HG03558 (cell line): ENCODE measurements around the gene ZNF775.

Experiments used
- ATAC-seq: cut with Tn5 transposase; IDR thresholded peaks from one replicate; pipeline ENCODE4 v1.9.1; 2021; ENCODE audit warnings: moderate number of reproducible peaks; ENCODE audit not compliant: unreplicated experiment; ENCODE audit errors: extremely low read depth

ZNF775 gene

DNA sequence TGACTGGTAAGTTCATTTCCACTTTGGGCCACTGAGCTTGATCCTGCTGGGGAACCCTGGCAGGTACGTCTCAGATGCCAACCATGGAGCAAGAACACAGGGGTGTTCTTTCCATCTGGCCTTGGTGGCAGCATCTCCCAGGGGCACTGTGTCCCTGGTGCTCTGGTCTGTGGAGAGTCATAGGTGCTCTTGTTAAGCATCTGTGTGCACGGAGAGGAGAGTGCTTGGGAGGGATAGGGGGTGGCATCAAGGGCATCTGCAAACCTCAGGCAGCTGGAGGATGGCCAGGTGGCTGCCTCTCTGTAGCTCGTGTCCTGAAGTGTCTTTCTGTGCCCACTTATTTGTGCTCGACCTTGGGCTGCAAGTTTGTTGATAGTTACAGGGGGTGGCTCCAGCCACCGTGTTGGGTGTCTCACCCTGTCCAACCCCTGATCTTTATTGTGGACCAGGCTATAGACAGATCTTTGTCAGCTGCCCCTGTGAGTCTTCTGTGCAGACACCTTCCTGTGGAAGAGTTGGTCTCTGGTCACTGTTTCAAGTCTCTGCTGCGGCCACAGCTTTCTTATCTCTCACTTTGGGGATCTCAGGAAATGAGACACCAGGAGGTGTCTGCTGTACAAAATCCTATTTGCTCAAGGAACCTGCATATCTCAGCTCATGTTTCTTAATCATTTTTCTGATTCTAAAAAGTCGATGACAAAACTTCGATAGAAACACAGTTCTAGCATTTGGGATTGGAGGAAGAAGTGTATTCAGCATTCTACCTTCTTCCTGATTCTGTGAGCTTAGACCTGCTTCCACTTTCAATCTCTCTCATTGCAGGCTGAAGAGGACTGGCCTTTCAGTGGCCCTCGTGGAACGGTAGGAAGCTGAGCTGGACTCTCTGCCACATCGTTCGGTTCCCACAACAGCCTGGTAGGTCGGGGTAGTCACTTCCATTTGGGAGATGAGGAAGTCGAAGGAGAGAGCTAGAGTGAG is 54.1 kb downstream of the ZNF775 start:
- no peak for ATAC-seq

GRCh38 chr7:150434240-150434639 is 55.1 kb downstream of the ZNF775 start:
- ATAC-seq = no peak

DNA sequence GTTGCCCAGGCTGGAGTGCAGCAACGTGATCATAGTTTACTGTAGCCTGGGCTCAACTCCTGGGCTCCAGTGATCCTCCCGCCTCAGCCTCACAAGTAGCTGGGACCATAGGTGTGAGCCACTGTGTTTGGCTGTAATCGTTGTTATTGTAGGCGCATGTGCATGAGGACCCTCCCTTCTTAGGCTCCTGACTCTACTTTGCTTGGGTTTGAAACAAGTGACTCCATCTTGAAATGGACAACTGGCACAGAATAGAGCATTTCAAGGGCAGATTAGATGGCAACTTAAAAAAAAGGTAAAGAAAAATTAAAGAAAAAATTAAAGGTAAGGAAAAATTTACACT is 55.9 kb downstream of the ZNF775 start:
- ATAC-seq = no peak

GRCh38 chr7:150435390-150436073 is 56.4 kb downstream of the ZNF775 start:
- peak; percentile 92 for ATAC-seq

GRCh38 chr7:150439967-150440366 is 60.8 kb downstream of the ZNF775 start:
- ATAC-seq = no peak

DNA sequence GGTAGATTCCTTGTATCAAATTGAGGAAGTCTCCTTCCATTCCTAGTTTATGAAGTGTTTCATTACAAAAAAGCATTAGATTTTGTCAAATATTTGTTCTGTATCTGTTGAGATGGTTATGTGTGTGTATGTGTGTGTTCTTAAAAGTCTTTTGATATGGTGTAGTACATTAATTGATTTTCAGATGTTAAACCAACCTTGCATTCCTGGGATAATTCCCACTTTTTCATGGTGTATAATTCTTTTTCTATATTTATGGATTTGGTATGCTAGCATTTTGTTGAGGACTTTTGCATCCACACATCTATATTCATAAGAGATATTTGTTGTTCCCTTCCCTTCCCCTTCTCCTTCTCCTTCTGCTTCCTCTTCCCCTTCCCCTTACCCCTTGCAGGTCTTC is 62.4 kb downstream of the ZNF775 start:
- ATAC-seq = no peak

- no peak for ATAC-seq
Observed at GRCh38 chr7:150442811-150443210, 63.7 kb downstream of the ZNF775 start.

DNA sequence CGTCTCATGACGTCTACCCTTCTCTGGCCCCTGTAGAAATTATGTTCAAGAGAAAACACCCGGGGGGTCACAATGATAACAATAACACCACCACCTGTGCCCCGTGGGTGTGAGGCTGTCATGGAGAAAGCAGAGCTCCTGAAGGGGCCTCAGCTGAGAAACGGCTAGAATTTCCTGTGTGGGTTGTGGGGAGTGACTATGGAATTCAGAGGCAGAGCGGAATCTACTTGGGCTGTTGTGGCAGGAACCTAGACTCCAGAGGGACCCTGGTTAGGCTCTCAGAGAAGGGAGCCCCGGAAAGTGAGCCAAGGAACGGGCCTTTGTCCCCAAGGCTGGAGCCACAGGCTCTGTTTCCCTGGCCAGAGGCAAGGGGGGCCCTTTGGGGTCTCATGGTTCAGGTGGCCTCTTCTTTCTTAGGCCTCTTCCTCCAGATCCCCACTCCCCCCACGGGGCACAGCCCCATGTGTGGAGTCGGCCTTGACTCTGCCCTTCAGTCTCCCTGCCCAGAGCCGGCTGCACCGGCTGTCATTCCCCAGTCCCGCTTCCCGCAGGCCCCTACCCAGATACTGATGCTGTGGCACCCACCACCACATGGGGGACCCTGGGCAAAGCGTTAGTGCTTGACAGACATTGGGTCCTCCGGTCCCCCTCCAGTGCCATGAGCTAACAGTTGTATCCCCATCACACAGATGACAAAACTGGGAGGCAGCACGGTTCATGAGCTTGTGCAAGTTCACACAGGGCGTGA is 64.8 kb downstream of the ZNF775 start:
- no peak for ATAC-seq

DNA sequence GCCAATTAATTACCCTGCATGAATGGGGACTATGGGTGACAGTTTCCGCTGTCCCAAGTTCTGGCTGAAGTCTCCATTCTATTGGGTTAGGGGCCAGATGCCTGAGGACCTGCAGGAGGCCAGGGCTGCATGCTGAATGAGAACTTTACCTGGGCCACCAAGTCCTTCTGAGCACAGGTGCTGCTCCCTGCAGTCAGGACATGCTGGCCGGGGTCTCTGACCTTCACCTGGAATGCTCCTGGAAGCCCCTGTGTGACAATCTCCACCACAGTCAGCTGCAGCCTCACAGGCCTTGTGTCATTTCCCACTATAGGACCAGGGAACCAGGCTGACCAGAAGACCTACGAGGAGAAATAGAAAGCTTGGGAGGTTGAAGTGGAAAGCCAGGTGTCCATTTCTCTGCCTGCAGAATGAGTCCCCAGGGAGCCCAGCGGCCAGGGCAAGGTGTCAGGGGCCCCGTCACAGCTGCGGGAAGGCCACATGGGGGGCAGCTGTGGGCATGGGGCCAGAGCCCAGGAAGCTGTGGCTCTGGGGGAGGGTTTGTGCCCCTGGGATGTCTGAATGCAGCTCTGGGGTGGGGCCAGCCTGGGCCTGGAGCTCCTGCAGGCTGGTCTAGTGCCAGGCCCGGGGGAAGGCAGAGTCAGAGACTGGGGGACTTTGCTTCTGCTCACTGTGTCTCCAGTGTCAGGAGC is 65.7 kb downstream of the ZNF775 start:
- ATAC-seq = no peak

DNA sequence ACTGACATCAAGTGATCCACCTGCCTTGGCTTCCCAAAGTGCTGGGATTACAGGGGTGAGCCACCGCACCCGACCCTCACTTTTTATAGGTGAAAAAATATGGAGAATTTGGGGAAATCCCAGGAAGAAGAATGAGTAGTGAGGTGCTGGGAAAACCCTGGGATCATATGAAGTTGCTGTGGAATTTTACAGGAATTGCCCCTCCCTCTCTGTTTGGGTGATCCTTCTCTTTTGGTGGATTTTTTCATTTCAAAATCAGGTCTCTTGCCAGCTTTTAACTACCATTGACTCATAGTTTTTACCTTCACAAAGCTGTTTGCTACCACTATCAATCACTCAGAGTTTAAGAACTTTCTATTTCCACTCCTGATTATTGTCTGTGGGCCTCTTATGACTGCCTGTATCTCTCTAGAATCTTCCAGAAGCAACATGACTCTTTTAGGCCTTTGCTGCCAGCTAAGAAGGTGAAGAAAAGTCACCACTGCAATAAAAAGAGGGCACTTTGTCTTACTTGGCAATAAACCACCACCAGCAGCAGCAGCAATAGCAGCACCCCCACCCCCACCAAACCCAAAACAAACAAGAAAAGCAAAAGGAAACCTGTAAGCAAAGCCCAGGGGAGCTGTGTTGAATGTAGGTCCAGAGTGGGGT is 67.3 kb downstream of the ZNF775 start:
- ATAC-seq = no peak
